ENCODE measurements around the gene RPAP2. TPM values are rescaled to one million over a fixed set of nuclear protein-coding genes. Genes with fewer than 3 reads are reported as not detected.

Gene RPAP2
- 10.8 and 16.5 TPM in 2 replicates for total RNA-seq

GRCh38 chr1:92298573-92299476, at the start of gene RPAP2, which contains the start of gene GLMN:
Gene RPAP2, plus strand, starts transcription at chr1:92299059. Its CDS starts 15 bp downstream, at chr1:92299074.
Gene GLMN, minus strand, starts transcription at chr1:92298987. Its CDS starts 988 bp downstream, at chr1:92297999.

Other genes with a start within 250 kb of the RPAP2 start
- 0.13 TPM in 1 of 2 replicates, not detected in the other for gene SETSIP, start 223.6 kb upstream of the RPAP2 start, total RNA-seq
- gene BTBD8, start 218.7 kb upstream of the RPAP2 start, total RNA-seq, result 1.1 and 2.1 TPM in 2 replicates
- not detected in 2 replicates for gene C1orf146, start 81.1 kb upstream of the RPAP2 start, total RNA-seq
- 9.8 and 11.0 TPM in 2 replicates for gene GLMN, start 72 bp upstream of the RPAP2 start, total RNA-seq
- gene GFI1, start 187.9 kb downstream of the RPAP2 start, total RNA-seq, result 0.07 TPM in 1 of 2 replicates, not detected in the other

Measured in mammary microvascular endothelial cell (primary cell).